HG02642 (cell line): ENCODE data around the gene OR51V1.
"Not testable (repeated sequence)": the region's sequence is repeated elsewhere in the genome, so short reads cannot be mapped to it uniquely, and the experiment has no call there.

Experiments used
- ATAC-seq: cut with Tn5 transposase; IDR thresholded peaks from one replicate; pipeline ENCODE4 v1.9.1; 2021; ENCODE audit warnings: mild to moderate bottlenecking; ENCODE audit not compliant: unreplicated experiment, poor library complexity

Gene OR51V1

GRCh38 chr11:5178046-5178837, 22.2 kb downstream of the OR51V1 start:
- ATAC-seq: no peak

GRCh38 chr11:5174934-5175333, 25.5 kb downstream of the OR51V1 start:
- no peak for ATAC-seq

- ATAC-seq: no peak
These were observed 28.6 kb downstream of the OR51V1 start for GRCh38 chr11:5171856-5172255.

- ATAC-seq: not testable (repeated sequence)
These were observed 34.6 kb downstream of the OR51V1 start for GRCh38 chr11:5165898-5166297.

GRCh38 chr11:5164807-5165206, 35.7 kb downstream of the OR51V1 start:
- ATAC-seq: not testable (repeated sequence)

GRCh38 chr11:5161045-5161444, 39.4 kb downstream of the OR51V1 start:
- not testable (repeated sequence) for ATAC-seq

- not testable (repeated sequence) for ATAC-seq
These were observed 40.3 kb downstream of the OR51V1 start for GRCh38 chr11:5160217-5160616.

- no peak for ATAC-seq
These were observed 40.7 kb downstream of the OR51V1 start for GRCh38 chr11:5159806-5160205.

- ATAC-seq: no peak
These were observed 45.8 kb downstream of the OR51V1 start, which contains the start of gene OR52A1 for GRCh38 chr11:5154657-5155056. OR52A1 (minus strand) TSS chr11:5154757; CDS start chr11:5152369, 2,388 bp downstream.

GRCh38 chr11:5153574-5154431, 46.7 kb downstream of the OR51V1 start:
- no peak for ATAC-seq

GRCh38 chr11:5151713-5152153, 48.7 kb downstream of the OR51V1 start:
- ATAC-seq: no peak
